ENCODE measurements around the gene FRMD3. TPM values are rescaled to one million over a fixed set of nuclear protein-coding genes. Genes with fewer than 3 reads are reported as not detected.

The FRMD3 gene
- total and polyA plus RNA-seq, 2 donors (not counting 1 experiment from before 2014, with no cell fraction given) = 0.19 to 0.66 TPM

DNA sequence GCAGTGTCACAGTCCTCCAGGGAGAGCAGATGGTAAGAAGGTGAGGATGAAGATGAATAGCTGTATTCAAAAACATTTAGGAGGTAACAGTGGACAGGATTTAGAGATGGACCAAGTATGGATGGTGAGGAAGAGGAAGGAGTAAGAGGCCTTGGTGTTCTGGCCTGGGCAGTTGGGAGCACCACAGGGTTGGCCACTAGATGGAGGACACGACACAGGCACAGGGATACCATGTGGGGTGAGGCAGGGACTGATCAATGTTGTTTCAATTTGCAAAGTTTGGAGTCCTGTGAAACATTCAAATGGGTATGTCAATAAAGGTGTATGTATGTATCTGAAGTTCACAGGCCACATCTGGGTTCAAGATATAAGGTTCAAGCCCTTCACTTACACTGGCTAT is 334.2 kb downstream of the FRMD3 start:
- Histone ChIP-seq H3K4me3 (replicated peaks in 1 of 4; ENCODE audit: control extremely low read depth in 1 of 4, insufficient read depth in 1 of 4, low read depth in 3 of 4, low read length in 4 of 4) (no peak overlapping the region), H3K9ac (ENCODE audit: insufficient read depth, low read length) (no peak overlapping the region), H3K27ac (ENCODE audit: insufficient read depth, low read length) (no peak overlapping the region), H3K4me1 (ENCODE audit: control insufficient read depth, extremely low read depth, insufficient read depth, low read length) (no peaks in the 10 kb centered on the region), H3K9me3 (ENCODE audit: control insufficient read depth, insufficient read depth, low read depth, low read length) (no peaks in the 10 kb centered on the region), H3K36me3 (ENCODE audit: control insufficient read depth, insufficient read depth, low read length) (no peaks in the 10 kb centered on the region), H3K79me2 (ENCODE audit: control insufficient read depth, insufficient read depth, low read length) (no peaks in the 10 kb centered on the region), H3K27me3 (ENCODE audit: control insufficient read depth, insufficient read depth, low read length) (no peaks in the 10 kb centered on the region), H4K20me1 (ENCODE audit: control insufficient read depth, extremely low read depth, insufficient read depth, low read length) (no peaks in the 10 kb centered on the region), H3K4me2 (ENCODE audit: extremely low read depth, insufficient read depth, low read length) (no peak overlapping the region), H2AFZ (ENCODE audit: low read length) (no peak overlapping the region)
- no peak for TF ChIP-seq EZH2 (IDR thresholded peaks at IDR 0.05; ENCODE audit: low read length, missing control alignments)
- TF ChIP-seq, protein P1, sequence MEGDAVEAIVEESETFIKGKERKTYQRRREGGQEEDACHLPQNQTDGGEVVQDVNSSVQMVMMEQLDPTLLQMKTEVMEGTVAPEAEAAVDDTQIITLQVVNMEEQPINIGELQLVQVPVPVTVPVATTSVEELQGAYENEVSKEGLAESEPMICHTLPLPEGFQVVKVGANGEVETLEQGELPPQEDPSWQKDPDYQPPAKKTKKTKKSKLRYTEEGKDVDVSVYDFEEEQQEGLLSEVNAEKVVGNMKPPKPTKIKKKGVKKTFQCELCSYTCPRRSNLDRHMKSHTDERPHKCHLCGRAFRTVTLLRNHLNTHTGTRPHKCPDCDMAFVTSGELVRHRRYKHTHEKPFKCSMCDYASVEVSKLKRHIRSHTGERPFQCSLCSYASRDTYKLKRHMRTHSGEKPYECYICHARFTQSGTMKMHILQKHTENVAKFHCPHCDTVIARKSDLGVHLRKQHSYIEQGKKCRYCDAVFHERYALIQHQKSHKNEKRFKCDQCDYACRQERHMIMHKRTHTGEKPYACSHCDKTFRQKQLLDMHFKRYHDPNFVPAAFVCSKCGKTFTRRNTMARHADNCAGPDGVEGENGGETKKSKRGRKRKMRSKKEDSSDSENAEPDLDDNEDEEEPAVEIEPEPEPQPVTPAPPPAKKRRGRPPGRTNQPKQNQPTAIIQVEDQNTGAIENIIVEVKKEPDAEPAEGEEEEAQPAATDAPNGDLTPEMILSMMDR (conservative IDR thresholded peaks at IDR 0.05 in 1 of 2, IDR thresholded peaks at IDR 0.05 in 1 of 2; ENCODE audit: low read depth in 1 of 2, low read length in 2 of 2) = no peak
- no peak for DNase-seq (ENCODE audit: low read depth in 2 of 2)

DNA sequence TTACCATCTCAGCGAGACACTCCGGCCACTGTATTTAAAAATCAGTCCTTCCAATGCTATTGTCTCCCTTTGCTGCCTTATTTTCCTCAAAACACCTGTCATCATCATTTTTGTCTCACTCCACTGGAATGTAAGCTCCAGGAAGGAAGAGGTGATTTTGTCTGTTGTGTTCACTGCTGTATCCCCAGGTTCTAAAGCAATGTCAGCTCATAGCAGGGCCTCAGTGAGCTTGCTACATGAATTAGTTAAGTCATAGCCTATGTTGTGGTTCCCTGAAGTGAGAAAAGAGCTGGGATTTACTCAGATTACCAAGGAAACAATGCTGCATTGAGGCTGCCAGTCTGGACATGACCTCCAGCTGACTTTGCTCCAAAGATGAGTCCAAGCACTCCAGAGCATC is 337.7 kb downstream of the FRMD3 start:
- Histone ChIP-seq H3K9me3 (ENCODE audit: control insufficient read depth, insufficient read depth, low read depth, low read length) (no peaks in the 10 kb centered on the region), H3K4me3 (replicated peaks in 1 of 4; ENCODE audit: control extremely low read depth in 1 of 4, insufficient read depth in 1 of 4, low read depth in 3 of 4, low read length in 4 of 4) (no peak overlapping the region), H3K4me2 (ENCODE audit: extremely low read depth, insufficient read depth, low read length) (no peak overlapping the region), H4K20me1 (ENCODE audit: control insufficient read depth, extremely low read depth, insufficient read depth, low read length) (no peaks in the 10 kb centered on the region), H3K36me3 (ENCODE audit: control insufficient read depth, insufficient read depth, low read length) (no peaks in the 10 kb centered on the region), H3K27me3 (ENCODE audit: control insufficient read depth, insufficient read depth, low read length) (peaks cover 4% of the 10 kb centered on the region), H2AFZ (ENCODE audit: low read length) (no peak overlapping the region), H3K9ac (ENCODE audit: insufficient read depth, low read length) (no peak overlapping the region), H3K4me1 (ENCODE audit: control insufficient read depth, extremely low read depth, insufficient read depth, low read length) (no peaks in the 10 kb centered on the region), H3K79me2 (ENCODE audit: control insufficient read depth, insufficient read depth, low read length) (no peaks in the 10 kb centered on the region), H3K27ac (ENCODE audit: insufficient read depth, low read length) (no peak overlapping the region)
- TF ChIP-seq EZH2 (IDR thresholded peaks at IDR 0.05; ENCODE audit: low read length, missing control alignments) = no peak
- TF ChIP-seq, protein P1 (conservative IDR thresholded peaks at IDR 0.05 in 1 of 2, IDR thresholded peaks at IDR 0.05 in 1 of 2; ENCODE audit: low read depth in 1 of 2, low read length in 2 of 2) = no peak
- DNase-seq (ENCODE audit: low read depth in 2 of 2) = no peak

DNA sequence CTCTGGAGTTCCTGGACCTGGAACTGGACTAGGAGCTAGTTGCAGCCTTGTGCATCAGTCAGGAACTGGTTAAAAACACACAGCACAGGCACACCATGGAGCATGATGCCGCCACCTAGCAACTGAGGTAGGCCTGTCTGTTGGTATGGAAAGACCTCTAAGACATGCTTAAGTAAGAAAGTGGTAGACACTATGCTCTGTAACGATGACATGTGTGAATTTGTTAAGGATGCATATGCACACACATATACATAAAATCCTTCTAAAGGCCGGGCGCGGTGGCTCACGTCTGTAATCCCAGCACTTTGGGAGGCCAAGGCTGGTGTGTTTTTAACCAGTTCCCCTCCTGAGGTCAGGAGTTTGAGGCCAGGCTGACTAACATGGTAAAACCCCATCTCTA is 338.4 kb downstream of the FRMD3 start:
- no peak overlapping the region for H3K9ac ChIP-seq (ENCODE audit: insufficient read depth, low read length)
- no peaks in the 10 kb centered on the region for H3K79me2 ChIP-seq (ENCODE audit: control insufficient read depth, insufficient read depth, low read length)
- no peaks in the 10 kb centered on the region for H3K4me1 ChIP-seq (ENCODE audit: control insufficient read depth, extremely low read depth, insufficient read depth, low read length)
- no peak for TF ChIP-seq EZH2 (IDR thresholded peaks at IDR 0.05; ENCODE audit: low read length, missing control alignments)
- TF ChIP-seq, protein P1 (conservative IDR thresholded peaks at IDR 0.05 in 1 of 2, IDR thresholded peaks at IDR 0.05 in 1 of 2; ENCODE audit: low read depth in 1 of 2, low read length in 2 of 2) = no peak
- H3K9me3 ChIP-seq (ENCODE audit: control insufficient read depth, insufficient read depth, low read depth, low read length) = no peaks in the 10 kb centered on the region
- no peaks in the 10 kb centered on the region for H4K20me1 ChIP-seq (ENCODE audit: control insufficient read depth, extremely low read depth, insufficient read depth, low read length)
- no peak for DNase-seq (ENCODE audit: low read depth in 2 of 2)
- no peaks in the 10 kb centered on the region for H3K36me3 ChIP-seq (ENCODE audit: control insufficient read depth, insufficient read depth, low read length)
- H3K4me3 ChIP-seq (replicated peaks in 1 of 4; ENCODE audit: control extremely low read depth in 1 of 4, insufficient read depth in 1 of 4, low read depth in 3 of 4, low read length in 4 of 4) = no peak overlapping the region
- no peak overlapping the region for H2AFZ ChIP-seq (ENCODE audit: low read length)
- no peak overlapping the region for H3K4me2 ChIP-seq (ENCODE audit: extremely low read depth, insufficient read depth, low read length)
- H3K27me3 ChIP-seq (ENCODE audit: control insufficient read depth, insufficient read depth, low read length) = peaks cover 4% of the 10 kb centered on the region
- H3K27ac ChIP-seq (ENCODE audit: insufficient read depth, low read length) = no peak overlapping the region

All from fibroblast of lung (primary cell).